Keratinocyte (primary cell): Measurements from ENCODE around the gene FBP1. TPM values are rescaled to one million over a fixed set of nuclear protein-coding genes. Genes with fewer than 3 reads are reported as not detected.

Source experiments
- DNase-seq: peaks from one replicate; pipeline ENCODE4 v3.0.0-alpha.2; 2011; ENCODE audit warnings: low read depth, missing footprints, low spot score
- FAIRE-seq: peaks from 2 replicates; lab custom pipeline; 2011; peaks lifted over from hg19 to GRCh38; lab: Jason Lieb, UNC
- H2AFZ ChIP-seq: 2 replicates; pipeline ENCODE4 v1.6.0; 2012; ENCODE audit warnings: low read length, control low read depth, inconsistent platforms; ENCODE audit not compliant: control insufficient read depth
- H3K27ac ChIP-seq: 2 replicates; pipeline ENCODE4 v1.5.1; 2011; ENCODE audit warnings: low read length; ENCODE audit not compliant: control insufficient read depth, insufficient read depth
- H3K27me3 ChIP-seq: 3 replicates; pipeline ENCODE4 v1.6.0; 2011; ENCODE audit warnings: low read length; ENCODE audit not compliant: control insufficient read depth, insufficient read depth; ENCODE audit errors: extremely low read depth
- H3K36me3 ChIP-seq, 2 experiments: 2 replicates in 1 of 2; 3 replicates in 1 of 2; pipeline ENCODE4 v1.5.1; 2011; ENCODE audit warnings: low read length in 2 of 2, mild to moderate bottlenecking in 1 of 2; ENCODE audit not compliant: control insufficient read depth in 2 of 2, insufficient read depth in 2 of 2; ENCODE audit errors: extremely low read depth in 1 of 2
- H3K4me1 ChIP-seq: 3 replicates; pipeline ENCODE4 v1.5.1; 2011; ENCODE audit warnings: low read length; ENCODE audit not compliant: control insufficient read depth, insufficient read depth; ENCODE audit errors: extremely low read depth
- H3K4me2 ChIP-seq: 3 replicates; pipeline ENCODE4 v1.6.0; 2011; ENCODE audit warnings: low read depth, low read length; ENCODE audit not compliant: control insufficient read depth, insufficient read depth; ENCODE audit errors: extremely low read depth
- H3K4me3 ChIP-seq, 3 experiments: fragments of 200-600 bp in 1 of 3; sonication (generic) in 1 of 3; 2 replicates in 2 of 3; 3 replicates in 1 of 3; pipeline ENCODE4 v1.5.1; 2011 to 2016; ENCODE audit warnings: low read length in 3 of 3, mild to moderate bottlenecking in 3 of 3, control low read depth in 2 of 3, inconsistent platforms in 1 of 3, low read depth in 1 of 3, mixed read lengths in 1 of 3, mixed run types in 1 of 3, moderate library complexity in 1 of 3; ENCODE audit not compliant: control insufficient read depth in 2 of 3, insufficient read depth in 2 of 3; ENCODE audit errors: extremely low read depth in 1 of 3
- H3K79me2 ChIP-seq: 2 replicates; pipeline ENCODE4 v1.6.0; 2012; ENCODE audit warnings: low read length; ENCODE audit not compliant: control insufficient read depth, insufficient read depth
- H3K9ac ChIP-seq: 3 replicates; pipeline ENCODE4 v1.6.0; 2011; ENCODE audit warnings: low read length; ENCODE audit not compliant: control insufficient read depth, insufficient read depth; ENCODE audit errors: extremely low read depth
- H3K9me1 ChIP-seq: 3 replicates; pipeline ENCODE4 v1.6.0; 2011; ENCODE audit warnings: low read length; ENCODE audit not compliant: control insufficient read depth, insufficient read depth; ENCODE audit errors: extremely low read depth
- H3K9me3 ChIP-seq: 2 replicates; pipeline ENCODE4 v1.5.1; 2012; ENCODE audit warnings: low read depth, low read length; ENCODE audit not compliant: control insufficient read depth
- H4K20me1 ChIP-seq: 3 replicates; pipeline ENCODE4 v1.6.0; 2011; ENCODE audit warnings: low read length; ENCODE audit not compliant: control insufficient read depth, insufficient read depth; ENCODE audit errors: extremely low read depth
- EZH2 ChIP-seq: IDR thresholded peaks from one replicate; pipeline ENCODE4 v1.6.1; 2012; ENCODE audit warnings: inconsistent platforms, mild to moderate bottlenecking, low read length, moderate library complexity
- dilution Hi-C: fragments of 300-500 bp; cut with MboI; formaldehyde crosslinking; loops from one replicate; pipeline ENCODE4 v1.7.0; 2020; ENCODE audit warnings: low sequenced_read_pairs; ENCODE audit not compliant: extremely low pct_ligation_motif_present
- polyA plus RNA-seq, 5 experiments: library from polyadenylated mRNA; depleted of rRNA in 3 of 5; stranded (reverse) in 3 of 5; stranded (forward) in 1 of 5; unstranded in 1 of 5; fragments of >200 nt; gene quantifications; 1 replicate in 1 of 5; 2 replicates in 3 of 5; 3 replicates in 1 of 5; pipeline versions ENCODE4 v1.2.1 to v1.2.3, GENCODE V29; 2011 to 2012; ENCODE audit warnings: missing spikeins in 2 of 5, low read depth in 1 of 5, low replicate concordance in 1 of 5
- TF ChIP-seq, protein P1 (sequence below), 3 experiments: IDR thresholded peaks in 1 of 3; conservative IDR thresholded peaks in 1 of 3; optimal IDR thresholded peaks in 1 of 3; 2 replicates in 2 of 3; 3 replicates in 1 of 3; pipeline versions ENCODE3 to v1.5.1; 2011; ENCODE audit warnings: low read length in 3 of 3, mild to moderate bottlenecking in 3 of 3, moderate library complexity in 2 of 3, control low read depth in 1 of 3, inconsistent platforms in 1 of 3; ENCODE audit not compliant: insufficient read depth in 2 of 3; ENCODE audit errors: extremely low read depth in 1 of 3

Gene FBP1
- polyA plus RNA-seq, 1 donor (not counting 4 experiments of a cell fraction or from before 2014, with no cell fraction given), result 0.16 TPM

- Histone ChIP-seq H3K4me1 (peaks cover 20% of the 10 kb centered on the region), H3K36me3 (no peaks in the 10 kb centered on the region), H3K4me2 (peak overlapping the region; percentile 85), H4K20me1 (no peaks in the 10 kb centered on the region), H3K9me1 (no peaks in the 10 kb centered on the region), H3K79me2 (no peaks in the 10 kb centered on the region), H3K9me3 (no peaks in the 10 kb centered on the region), H3K27ac (no peak overlapping the region), H3K27me3 (no peaks in the 10 kb centered on the region), H2AFZ (no peak overlapping the region), H3K9ac (no peak overlapping the region), H3K4me3 (no peak overlapping the region)
- dilution Hi-C loops, result no loop called here
- peak; percentile 20 for FAIRE-seq
- DNase-seq, result no peak
- TF ChIP-seq EZH2, result no peak
- TF ChIP-seq, protein P1, sequence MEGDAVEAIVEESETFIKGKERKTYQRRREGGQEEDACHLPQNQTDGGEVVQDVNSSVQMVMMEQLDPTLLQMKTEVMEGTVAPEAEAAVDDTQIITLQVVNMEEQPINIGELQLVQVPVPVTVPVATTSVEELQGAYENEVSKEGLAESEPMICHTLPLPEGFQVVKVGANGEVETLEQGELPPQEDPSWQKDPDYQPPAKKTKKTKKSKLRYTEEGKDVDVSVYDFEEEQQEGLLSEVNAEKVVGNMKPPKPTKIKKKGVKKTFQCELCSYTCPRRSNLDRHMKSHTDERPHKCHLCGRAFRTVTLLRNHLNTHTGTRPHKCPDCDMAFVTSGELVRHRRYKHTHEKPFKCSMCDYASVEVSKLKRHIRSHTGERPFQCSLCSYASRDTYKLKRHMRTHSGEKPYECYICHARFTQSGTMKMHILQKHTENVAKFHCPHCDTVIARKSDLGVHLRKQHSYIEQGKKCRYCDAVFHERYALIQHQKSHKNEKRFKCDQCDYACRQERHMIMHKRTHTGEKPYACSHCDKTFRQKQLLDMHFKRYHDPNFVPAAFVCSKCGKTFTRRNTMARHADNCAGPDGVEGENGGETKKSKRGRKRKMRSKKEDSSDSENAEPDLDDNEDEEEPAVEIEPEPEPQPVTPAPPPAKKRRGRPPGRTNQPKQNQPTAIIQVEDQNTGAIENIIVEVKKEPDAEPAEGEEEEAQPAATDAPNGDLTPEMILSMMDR (optimal IDR thresholded peaks at IDR 0.05 in 1 of 3, IDR thresholded peaks at IDR 0.05 in 1 of 3, conservative IDR thresholded peaks at IDR 0.05 in 1 of 3; ENCODE audit: extremely low read depth in 1 of 3, insufficient read depth in 2 of 3, low read length in 3 of 3), result no peak
These were observed 29.2 kb upstream of the FBP1 start for GRCh38 chr9:94668418-94668927.

DNA sequence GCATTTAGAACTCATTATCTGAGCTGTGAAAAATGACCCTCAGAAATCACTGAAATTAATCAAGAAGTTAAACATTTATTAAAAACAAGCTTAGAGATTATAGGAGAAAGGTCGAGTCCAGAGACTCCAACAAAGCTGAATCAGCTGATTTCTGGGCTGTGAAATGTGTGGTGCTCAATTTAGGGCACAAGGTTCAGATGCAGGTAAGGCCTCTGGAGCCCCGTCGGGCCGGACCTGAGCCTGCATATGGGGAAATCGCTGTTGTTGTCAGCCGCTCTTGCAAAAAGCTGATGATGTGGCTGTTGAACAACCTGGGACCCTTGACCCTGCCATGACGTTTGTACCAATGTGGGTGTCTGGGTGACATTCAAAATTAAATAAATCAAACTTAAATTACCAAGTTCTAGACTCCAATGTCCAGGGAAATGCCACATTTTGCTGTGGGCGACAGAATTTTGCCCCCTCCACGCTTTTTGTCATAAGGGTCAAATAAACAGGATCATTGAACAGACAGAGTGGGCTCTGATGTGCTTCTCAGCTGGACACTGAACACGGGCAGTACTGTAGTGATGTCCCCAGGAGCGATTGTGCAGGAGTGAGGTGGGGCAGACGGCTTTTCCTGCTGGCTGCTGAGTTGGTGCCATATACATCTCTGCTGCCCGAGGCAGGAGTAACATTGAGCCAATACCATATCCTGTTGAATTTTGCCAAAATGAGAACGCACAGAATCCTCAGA, 27.2 kb upstream of the FBP1 start:
- Histone ChIP-seq H3K9me3 (no peaks in the 10 kb centered on the region), H3K79me2 (no peaks in the 10 kb centered on the region), H3K27ac (no peak overlapping the region), H3K36me3 (no peaks in the 10 kb centered on the region), H4K20me1 (no peaks in the 10 kb centered on the region), H3K4me3 (no peak overlapping the region), H3K9ac (no peak overlapping the region), H3K4me2 (no peak overlapping the region), H2AFZ (no peak overlapping the region), H3K27me3 (no peaks in the 10 kb centered on the region), H3K4me1 (peaks cover 11% of the 10 kb centered on the region), H3K9me1 (no peaks in the 10 kb centered on the region)
- no peak for DNase-seq
- FAIRE-seq, result no peak
- dilution Hi-C loops, result no loop called here
- TF ChIP-seq EZH2, result no peak
- TF ChIP-seq, protein P1 (optimal IDR thresholded peaks at IDR 0.05 in 1 of 3, IDR thresholded peaks at IDR 0.05 in 1 of 3, conservative IDR thresholded peaks at IDR 0.05 in 1 of 3; ENCODE audit: extremely low read depth in 1 of 3, insufficient read depth in 2 of 3, low read length in 3 of 3), result no peak
